Right lobe of liver (tissue), 6 donors: ENCODE results near the gene CEP170B. TPM values are rescaled to one million over a fixed set of nuclear protein-coding genes. Genes with fewer than 3 reads are reported as not detected.

Experiments
- ATAC-seq, 4 donors: fragments of 200-7000 bp; cut with Tn5 transposase; one replicate each; pipeline ENCODE4 v1.9.1; 2020; ENCODE audit warnings: mild to moderate bottlenecking in 4 of 4, moderate library complexity in 4 of 4
- DNase-seq, 3 donors: peaks; one replicate each; pipeline ENCODE4 v3.0.0-alpha.2; 2020
- H3K27ac ChIP-seq, 3 donors: fragments of 200-600 bp; one replicate each; pipeline ENCODE4 v1.8.0; 2022
- H3K27me3 ChIP-seq, 2 donors: fragments of 200-600 bp; one replicate each; pipeline ENCODE4 v1.8.0; 2022
- H3K36me3 ChIP-seq, 4 donors: fragments of 200-600 bp; sonication (generic) in 1 of 4; one replicate each; pipeline versions ENCODE4 v1.5.1 to v1.8.0; 2017 to 2022; ENCODE audit warnings: control low read depth in 1 of 4
- H3K4me1 ChIP-seq, 4 donors: fragments of 200-600 bp; sonication (generic) in 1 of 4; one replicate each; pipeline versions ENCODE4 v1.5.1 to v1.8.0; 2017 to 2022; ENCODE audit warnings: control low read depth in 1 of 4
- H3K4me3 ChIP-seq, 3 donors: fragments of 200-600 bp; one replicate each; pipeline ENCODE4 v1.8.0; 2022
- H3K9me3 ChIP-seq, 4 donors: fragments of 200-600 bp; sonication (generic) in 1 of 4; one replicate each; pipeline versions ENCODE4 v1.5.1 to v1.8.0; 2017 to 2022; ENCODE audit warnings: control low read depth in 1 of 4
- POLR2A ChIP-seq: fragments of 450-650 bp; IDR thresholded peaks from one replicate; pipeline ENCODE4 v1.6.1; 2017; ENCODE audit warnings: antibody characterized with exemption, mild to moderate bottlenecking
- WGBS: methylation state at CpG from one replicate; pipeline ENCODE4 v1.1.6; 2018; ENCODE audit warnings: low coverage, low lambda C conversion rate; ENCODE audit not compliant: insufficient coverage; ENCODE audit errors: missing lambda C conversion rate; 5-methylcytosine and 5-hydroxymethylcytosine counted together
- intact Hi-C, 2 donors: fragments of 100-400 bp; cut with DNase I; formaldehyde crosslinking; loops; one replicate each; pipeline versions ENCODE4 v1.11.2 to v1.14.1; 2022
- total RNA-seq, 6 experiments: library from RNA; depleted of rRNA in 2 of 6; stranded (reverse); fragments of >200 nt in 2 of 6; fragmentation: NEBNext Ultra II Directional in 3 of 6; extraction: Animal tissue kit (Norgen Biotek cat#: 25700) in 3 of 6; gene quantifications; one replicate each; pipeline versions ENCODE4 v1.1.0 to v1.2.4, GENCODE V29; 2016 to 2023
- TF ChIP-seq, protein P1 (sequence below), 4 donors: fragments of 200-600 bp in 3 of 4; fragments of 450-650 bp in 1 of 4; IDR thresholded peaks; one replicate each; pipeline versions ENCODE4 v1.5.1 to v1.8.0; 2016 to 2022; ENCODE audit warnings: antibody characterized with exemption in 4 of 4, mild to moderate bottlenecking in 2 of 4
- donor health status: DM: no; HTN: yes; CAD: no.
- donor health status: DM: no; HTN: no; CAD: no.
- donor health status: DM: no; HTN: no; CAD: no.
- donor health status: DM: no; HTN: yes; CAD: no.
- donor health status: DM: no; HTN: yes; CAD: no.

CEP170B gene
- total RNA-seq, 6 experiments from 2014 or later, result 13.2 to 22.4 (median 16.8) TPM

DNA sequence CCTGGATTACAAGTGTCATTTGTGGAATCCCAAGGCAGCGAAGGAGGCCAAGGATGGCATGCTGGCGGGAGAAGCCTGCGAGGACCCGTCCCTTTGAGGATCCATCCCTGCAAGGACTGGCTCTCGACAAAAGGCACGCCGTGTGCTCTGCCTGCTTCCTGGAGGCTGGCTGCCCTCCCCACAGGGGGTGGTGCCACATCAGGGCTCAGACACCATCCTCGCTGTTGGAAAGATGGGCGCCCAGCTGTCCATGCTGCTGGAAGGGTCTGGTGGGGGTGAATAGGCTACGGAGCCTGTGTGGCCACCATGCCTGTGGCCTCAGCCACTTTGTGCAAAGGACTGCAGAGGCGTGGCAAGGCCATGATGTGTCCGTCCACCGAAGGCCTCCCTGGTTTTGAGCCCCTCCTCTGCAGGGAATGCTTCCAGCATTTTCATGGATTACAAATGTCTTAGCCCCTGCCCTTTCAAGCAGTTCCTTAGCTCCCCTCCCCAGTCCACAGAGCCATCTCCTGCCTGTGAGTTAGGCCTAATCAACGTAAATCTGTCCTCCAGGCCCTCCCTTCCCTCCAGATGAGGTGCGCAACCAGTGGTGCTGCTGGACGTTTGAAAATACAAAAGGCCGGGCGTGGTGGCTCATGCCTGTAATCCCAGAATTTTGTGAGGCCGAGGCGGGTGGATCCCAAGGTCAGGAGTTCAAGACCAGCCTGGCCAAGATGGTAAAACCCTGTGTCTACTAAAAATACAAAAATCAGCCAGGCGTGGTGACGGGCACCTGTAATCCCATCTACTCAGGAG lies 42.0 kb upstream of the CEP170B start:
- H3K4me1 ChIP-seq, result peaks cover 0 to 11% (median 4%) of the 10 kb centered on the region in 4 donors
- H3K9me3 ChIP-seq, result no peaks in the 10 kb centered on the region
- H3K27me3 ChIP-seq, result no peaks in the 10 kb centered on the region
- intact Hi-C loops, result loop anchor here (5.0 kb wide), 2 partner anchors 51 to 56 kb away; no protein-coding TSS in a partner anchor
- H3K4me3 ChIP-seq, result no peak overlapping the region
- 88% methylated on average over 10 of the region's 22 CpGs for WGBS
- H3K36me3 ChIP-seq, result no peaks in the 10 kb centered on the region
- DNase-seq (no peak), ATAC-seq (no peak)
- TF ChIP-seq, protein P1, sequence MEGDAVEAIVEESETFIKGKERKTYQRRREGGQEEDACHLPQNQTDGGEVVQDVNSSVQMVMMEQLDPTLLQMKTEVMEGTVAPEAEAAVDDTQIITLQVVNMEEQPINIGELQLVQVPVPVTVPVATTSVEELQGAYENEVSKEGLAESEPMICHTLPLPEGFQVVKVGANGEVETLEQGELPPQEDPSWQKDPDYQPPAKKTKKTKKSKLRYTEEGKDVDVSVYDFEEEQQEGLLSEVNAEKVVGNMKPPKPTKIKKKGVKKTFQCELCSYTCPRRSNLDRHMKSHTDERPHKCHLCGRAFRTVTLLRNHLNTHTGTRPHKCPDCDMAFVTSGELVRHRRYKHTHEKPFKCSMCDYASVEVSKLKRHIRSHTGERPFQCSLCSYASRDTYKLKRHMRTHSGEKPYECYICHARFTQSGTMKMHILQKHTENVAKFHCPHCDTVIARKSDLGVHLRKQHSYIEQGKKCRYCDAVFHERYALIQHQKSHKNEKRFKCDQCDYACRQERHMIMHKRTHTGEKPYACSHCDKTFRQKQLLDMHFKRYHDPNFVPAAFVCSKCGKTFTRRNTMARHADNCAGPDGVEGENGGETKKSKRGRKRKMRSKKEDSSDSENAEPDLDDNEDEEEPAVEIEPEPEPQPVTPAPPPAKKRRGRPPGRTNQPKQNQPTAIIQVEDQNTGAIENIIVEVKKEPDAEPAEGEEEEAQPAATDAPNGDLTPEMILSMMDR (IDR thresholded peaks at IDR 0.05), result no peak
- TF ChIP-seq POLR2A, result no peak
- no peak overlapping the region for H3K27ac ChIP-seq

DNA sequence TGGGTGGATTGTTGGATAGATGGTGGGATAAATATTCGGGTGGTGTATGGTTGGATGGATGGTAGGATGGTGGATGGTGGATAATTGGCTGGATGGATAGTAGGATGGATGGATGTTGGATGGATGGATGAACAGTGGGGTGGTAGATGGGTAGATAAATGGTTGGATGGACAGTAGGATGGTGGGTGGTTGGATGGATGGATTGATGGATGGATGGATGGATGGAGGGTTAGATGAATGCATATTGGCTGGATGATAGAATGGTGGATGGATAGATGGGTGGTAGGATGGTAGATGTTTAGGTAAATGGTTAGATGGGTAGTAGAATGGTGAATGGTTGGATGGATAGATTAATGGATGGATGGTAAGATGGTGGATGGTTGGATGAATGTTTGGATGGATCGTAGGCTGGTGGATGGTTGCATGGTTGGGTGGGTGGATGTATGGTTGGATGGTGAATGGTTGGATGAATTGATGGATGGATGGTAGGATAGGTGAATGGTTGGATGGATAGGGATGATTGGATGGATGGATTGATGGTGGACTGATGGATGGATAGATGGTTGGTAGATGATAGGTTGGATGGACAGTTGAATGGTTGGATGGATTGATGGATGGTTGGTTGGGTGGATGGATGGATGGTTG lies 40.6 kb upstream of the CEP170B start:
- ATAC-seq (no peak), DNase-seq (no peak)
- WGBS, result 100% methylated on average over 2 of the region's 2 CpGs
- no peak overlapping the region for H3K27ac ChIP-seq
- H3K9me3 ChIP-seq, result no peaks in the 10 kb centered on the region
- H3K4me3 ChIP-seq, result no peak overlapping the region
- no peaks in the 10 kb centered on the region for H3K36me3 ChIP-seq
- peaks cover 0 to 11% (median 4%) of the 10 kb centered on the region in 4 donors for H3K4me1 ChIP-seq
- intact Hi-C loops, result loop anchor here (5.0 kb wide), 2 partner anchors 52 to 57 kb away; no protein-coding TSS in a partner anchor
- no peaks in the 10 kb centered on the region for H3K27me3 ChIP-seq
- no peak for TF ChIP-seq POLR2A
- TF ChIP-seq, protein P1 (IDR thresholded peaks at IDR 0.05), result no peak

DNA sequence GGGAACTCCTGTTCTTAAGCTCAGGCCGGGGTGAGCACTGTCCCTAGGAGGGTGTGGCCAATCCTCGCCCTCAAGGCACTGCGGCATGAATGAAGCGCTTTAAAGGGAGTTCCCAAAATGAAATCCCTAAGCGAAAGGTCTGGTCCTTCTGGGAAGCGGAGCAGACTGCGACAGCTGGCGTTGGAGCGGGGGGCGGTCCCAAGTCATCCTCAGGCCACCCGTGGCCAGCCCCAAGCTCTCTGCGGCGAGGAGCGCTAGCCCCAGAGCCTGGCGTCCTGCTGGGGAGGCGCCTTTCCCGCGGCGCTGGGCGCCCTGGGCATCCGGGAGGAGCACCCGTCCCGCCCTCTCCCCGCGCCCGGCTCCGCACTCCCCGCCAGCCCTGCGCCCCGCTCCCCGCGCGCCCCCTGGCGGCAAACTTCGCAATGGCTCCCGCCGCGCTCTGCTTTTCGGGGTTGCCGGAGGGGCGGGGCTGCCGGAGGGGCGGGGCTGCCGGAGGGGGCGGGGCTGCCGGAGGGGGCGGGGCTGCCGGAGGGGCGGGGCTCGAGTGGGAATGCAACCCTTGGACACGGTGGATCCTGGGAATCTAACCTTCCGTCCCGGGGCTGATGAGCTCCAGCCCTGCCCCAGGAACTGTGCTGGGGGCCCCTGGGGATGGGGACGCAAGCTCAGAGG lies 38.7 kb upstream of the CEP170B start:
- TF ChIP-seq POLR2A, result no peak
- TF ChIP-seq, protein P1 (IDR thresholded peaks at IDR 0.05), result peak; percentile 77 to 91 (median 84)
- Histone ChIP-seq H3K9me3 (no peaks in the 10 kb centered on the region), H3K27me3 (no peaks in the 10 kb centered on the region), H3K4me1 (peaks cover 0 to 11% (median 4%) of the 10 kb centered on the region in 4 donors), H3K27ac (no peak overlapping the region), H3K36me3 (no peaks in the 10 kb centered on the region), H3K4me3 (peak overlapping the region; percentile 47 to 65 (median 57))
- peak; percentile 92 to 94 (median 92) for DNase-seq
- peak; percentile 87 to 98 (median 92) for ATAC-seq
- intact Hi-C loops, result no loop called here
- 5% methylated on average over 13 of the region's 54 CpGs for WGBS

DNA sequence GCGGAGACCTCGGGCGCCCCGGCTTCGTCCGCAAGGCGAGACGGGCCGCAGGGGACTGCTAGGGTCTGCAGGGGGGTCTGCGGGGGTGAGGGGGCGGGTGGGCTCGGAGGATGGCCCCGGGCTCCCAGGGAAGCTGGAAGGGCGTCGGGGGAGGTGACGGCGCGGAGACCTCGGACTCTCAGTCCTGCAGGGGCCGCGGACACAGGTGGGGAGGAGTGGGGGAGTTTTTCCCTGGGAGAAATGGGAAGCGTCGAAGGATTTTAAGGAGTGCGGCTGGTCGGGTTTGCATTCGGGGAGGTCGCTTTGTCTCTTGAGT lies 38.2 kb upstream of the CEP170B start:
- 5% methylated on average over 8 of the region's 27 CpGs for WGBS
- Histone ChIP-seq H3K36me3 (no peaks in the 10 kb centered on the region), H3K9me3 (no peaks in the 10 kb centered on the region), H3K4me1 (peaks cover 0 to 11% (median 4%) of the 10 kb centered on the region in 4 donors), H3K27me3 (no peaks in the 10 kb centered on the region), H3K4me3 (peak overlapping the region; percentile 47 to 65 (median 57)), H3K27ac (no peak overlapping the region)
- DNase-seq (no peak), ATAC-seq (peak in 1 of 4 donors; percentile 7)
- TF ChIP-seq POLR2A, result no peak
- TF ChIP-seq, protein P1 (IDR thresholded peaks at IDR 0.05), result no peak
- intact Hi-C loops, result no loop called here
